HepG2 (cell line): ENCODE results near the gene FGFR3. TPM values are rescaled to one million over a fixed set of nuclear protein-coding genes. Genes with fewer than 3 reads are reported as not detected.
A peak's percentile ranks its signal among the peaks of the same experiment; 100 is the strongest.

Source experiments
- AGO2 ChIP-seq: fragments of 200-400 bp; formaldehyde crosslinking; optimal IDR thresholded peaks from 2 replicates; pipeline ENCODE3; 2017; ENCODE audit warnings: mild to moderate bottlenecking, low read depth, low read length, moderate library complexity
- EEA1 ChIP-seq: sonication (generic); formaldehyde crosslinking; IDR thresholded peaks from 2 replicates; pipeline ENCODE4 v1.5.1; 2020; ENCODE audit warnings: mild to moderate bottlenecking, missing genetic modification reagents, borderline replicate concordance
- GTF3A ChIP-seq: sonication (generic); formaldehyde crosslinking; conservative IDR thresholded peaks from 2 replicates; pipeline ENCODE4 v1.4.0; 2020; ENCODE audit warnings: mild to moderate bottlenecking, missing genetic modification reagents
- PHF5A ChIP-seq: IDR thresholded peaks from one replicate; pipeline ENCODE4 v1.6.1; 2018; ENCODE audit warnings: low read depth, missing genetic modification reagents; ENCODE audit not compliant: unreplicated experiment
- SP2 ChIP-seq: sonication (generic); formaldehyde crosslinking; IDR thresholded peaks from 2 replicates; pipeline ENCODE4 v1.5.1; 2020; ENCODE audit warnings: mild to moderate bottlenecking, missing genetic modification reagents
- ZNF253 ChIP-seq: sonication (generic); formaldehyde crosslinking; IDR thresholded peaks from 2 replicates; pipeline ENCODE4 v1.8.0; 2022; ENCODE audit warnings: mild to moderate bottlenecking, missing genetic modification reagents, borderline replicate concordance
- ZNF326 ChIP-seq: sonication (generic); formaldehyde crosslinking; IDR thresholded peaks from 2 replicates; pipeline ENCODE4 v1.4.0; 2020; ENCODE audit warnings: missing genetic modification reagents, borderline replicate concordance
- ZNF772 ChIP-seq: sonication (generic); formaldehyde crosslinking; IDR thresholded peaks from 2 replicates; pipeline ENCODE4 v1.5.0; 2020; ENCODE audit warnings: mild to moderate bottlenecking, missing genetic modification reagents
- polyA plus RNA-seq, 8 experiments: library from polyadenylated mRNA; depleted of rRNA in 3 of 8; stranded (reverse) in 7 of 8; unstranded in 1 of 8; fragments of >200 nt; fragmentation: Illumina TruSeq in 4 of 8; extraction: Trizol in 4 of 8; gene quantifications; 2 replicates each; pipeline versions ENCODE4 v1.2.1 to v1.2.3, GENCODE V29; 2011 to 2016; ENCODE audit warnings: low read depth in 4 of 8, missing spikeins in 1 of 8, mixed read lengths in 1 of 8; ENCODE audit not compliant: insufficient read depth in 1 of 8
- total RNA-seq, 5 experiments: library from RNA; depleted of rRNA; stranded (reverse); fragments of >200 nt; fragmentation: Illumina TruSeq; extraction: Trizol; gene quantifications; 2 replicates each; pipeline ENCODE4 v1.2.3, GENCODE V29; 2016; ENCODE audit warnings: low read depth in 1 of 5
- TF ChIP-seq, protein P1 (sequence below): IDR thresholded peaks from 2 replicates; pipeline ENCODE4 v1.6.1; 2016; ENCODE audit warnings: low read depth, control low read depth
- TF ChIP-seq, protein P2 (sequence below): sonication (generic); formaldehyde crosslinking; IDR thresholded peaks from 2 replicates; pipeline ENCODE4 v1.5.0; 2020; ENCODE audit warnings: mild to moderate bottlenecking, missing genetic modification reagents
- TF ChIP-seq, protein P3 (sequence below): sonication (generic); formaldehyde crosslinking; IDR thresholded peaks from 2 replicates; pipeline ENCODE4 v1.4.0; 2020; ENCODE audit warnings: mild to moderate bottlenecking, missing genetic modification reagents, borderline replicate concordance
- TF ChIP-seq, protein P4 (sequence below): sonication (generic); formaldehyde crosslinking; IDR thresholded peaks from 2 replicates; pipeline ENCODE4 v1.4.0; 2020; ENCODE audit warnings: missing genetic modification reagents

FGFR3 gene
- total and polyA plus RNA-seq, 2 of the 13 experiments (the other 11 are each of a cell fraction or from before 2014, with no cell fraction given) = 103 to 109 TPM

DNA sequence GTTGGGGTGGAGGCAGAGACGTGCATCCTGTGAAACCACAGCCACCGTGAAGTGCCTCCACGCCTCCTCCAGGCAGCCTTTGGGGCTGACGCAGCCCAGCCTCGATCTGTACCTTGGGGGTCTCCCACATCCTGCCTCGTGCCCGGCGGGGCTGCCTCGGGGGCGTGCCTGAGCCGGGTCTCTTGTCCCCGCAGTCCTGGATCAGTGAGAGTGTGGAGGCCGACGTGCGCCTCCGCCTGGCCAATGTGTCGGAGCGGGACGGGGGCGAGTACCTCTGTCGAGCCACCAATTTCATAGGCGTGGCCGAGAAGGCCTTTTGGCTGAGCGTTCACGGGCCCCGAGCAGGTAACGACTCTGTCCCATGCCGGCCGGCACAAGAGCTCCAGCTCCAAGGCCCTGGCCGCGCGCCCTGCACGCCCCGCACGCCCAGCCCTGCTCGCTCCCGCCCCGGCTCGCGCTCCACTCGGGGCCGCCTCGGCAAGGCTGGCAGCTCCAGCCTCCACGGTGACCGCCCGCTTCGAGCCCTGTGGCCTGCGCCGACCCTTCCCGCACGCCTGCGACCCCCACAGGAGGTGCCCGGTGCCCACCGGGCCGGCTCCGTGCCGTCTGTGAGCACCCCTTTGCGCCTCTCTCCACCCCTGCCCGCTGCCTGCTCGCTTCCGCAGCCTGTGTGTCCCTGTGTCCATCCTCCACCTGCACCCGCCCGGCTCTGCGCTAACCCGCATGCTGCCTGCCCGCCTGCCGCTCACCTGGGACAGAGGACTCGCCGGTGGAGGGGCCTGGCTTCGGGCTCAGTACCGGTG is 9.8 kb downstream of the FGFR3 start (continued):
- TF ChIP-seq, protein P1, sequence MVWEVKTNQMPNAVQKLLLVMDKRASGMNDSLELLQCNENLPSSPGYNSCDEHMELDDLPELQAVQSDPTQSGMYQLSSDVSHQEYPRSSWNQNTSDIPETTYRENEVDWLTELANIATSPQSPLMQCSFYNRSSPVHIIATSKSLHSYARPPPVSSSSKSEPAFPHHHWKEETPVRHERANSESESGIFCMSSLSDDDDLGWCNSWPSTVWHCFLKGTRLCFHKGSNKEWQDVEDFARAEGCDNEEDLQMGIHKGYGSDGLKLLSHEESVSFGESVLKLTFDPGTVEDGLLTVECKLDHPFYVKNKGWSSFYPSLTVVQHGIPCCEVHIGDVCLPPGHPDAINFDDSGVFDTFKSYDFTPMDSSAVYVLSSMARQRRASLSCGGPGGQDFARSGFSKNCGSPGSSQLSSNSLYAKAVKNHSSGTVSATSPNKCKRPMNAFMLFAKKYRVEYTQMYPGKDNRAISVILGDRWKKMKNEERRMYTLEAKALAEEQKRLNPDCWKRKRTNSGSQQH = no peak
- TF ChIP-seq GTF3A (0 out of 2 replicates have a peak, but pooled peaks have one; percentile 16), AGO2 (peak; percentile 87), ZNF326 (peak; percentile 75; the same call in 1 of the 2 replicates), EEA1 (CRISPR knock-in tag) (no peak), ZNF253 (no peak), ZNF772 (CRISPR knock-in tag) (0 out of 2 replicates have a peak, but pooled peaks have one; percentile 5), SP2 (no peak), PHF5A (CRISPR knock-in tag) (peak; percentile 16)
- TF ChIP-seq, protein P2, sequence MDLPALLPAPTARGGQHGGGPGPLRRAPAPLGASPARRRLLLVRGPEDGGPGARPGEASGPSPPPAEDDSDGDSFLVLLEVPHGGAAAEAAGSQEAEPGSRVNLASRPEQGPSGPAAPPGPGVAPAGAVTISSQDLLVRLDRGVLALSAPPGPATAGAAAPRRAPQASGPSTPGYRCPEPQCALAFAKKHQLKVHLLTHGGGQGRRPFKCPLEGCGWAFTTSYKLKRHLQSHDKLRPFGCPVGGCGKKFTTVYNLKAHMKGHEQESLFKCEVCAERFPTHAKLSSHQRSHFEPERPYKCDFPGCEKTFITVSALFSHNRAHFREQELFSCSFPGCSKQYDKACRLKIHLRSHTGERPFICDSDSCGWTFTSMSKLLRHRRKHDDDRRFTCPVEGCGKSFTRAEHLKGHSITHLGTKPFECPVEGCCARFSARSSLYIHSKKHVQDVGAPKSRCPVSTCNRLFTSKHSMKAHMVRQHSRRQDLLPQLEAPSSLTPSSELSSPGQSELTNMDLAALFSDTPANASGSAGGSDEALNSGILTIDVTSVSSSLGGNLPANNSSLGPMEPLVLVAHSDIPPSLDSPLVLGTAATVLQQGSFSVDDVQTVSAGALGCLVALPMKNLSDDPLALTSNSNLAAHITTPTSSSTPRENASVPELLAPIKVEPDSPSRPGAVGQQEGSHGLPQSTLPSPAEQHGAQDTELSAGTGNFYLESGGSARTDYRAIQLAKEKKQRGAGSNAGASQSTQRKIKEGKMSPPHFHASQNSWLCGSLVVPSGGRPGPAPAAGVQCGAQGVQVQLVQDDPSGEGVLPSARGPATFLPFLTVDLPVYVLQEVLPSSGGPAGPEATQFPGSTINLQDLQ (CRISPR knock-in tag) = no peak
- TF ChIP-seq, protein P3, sequence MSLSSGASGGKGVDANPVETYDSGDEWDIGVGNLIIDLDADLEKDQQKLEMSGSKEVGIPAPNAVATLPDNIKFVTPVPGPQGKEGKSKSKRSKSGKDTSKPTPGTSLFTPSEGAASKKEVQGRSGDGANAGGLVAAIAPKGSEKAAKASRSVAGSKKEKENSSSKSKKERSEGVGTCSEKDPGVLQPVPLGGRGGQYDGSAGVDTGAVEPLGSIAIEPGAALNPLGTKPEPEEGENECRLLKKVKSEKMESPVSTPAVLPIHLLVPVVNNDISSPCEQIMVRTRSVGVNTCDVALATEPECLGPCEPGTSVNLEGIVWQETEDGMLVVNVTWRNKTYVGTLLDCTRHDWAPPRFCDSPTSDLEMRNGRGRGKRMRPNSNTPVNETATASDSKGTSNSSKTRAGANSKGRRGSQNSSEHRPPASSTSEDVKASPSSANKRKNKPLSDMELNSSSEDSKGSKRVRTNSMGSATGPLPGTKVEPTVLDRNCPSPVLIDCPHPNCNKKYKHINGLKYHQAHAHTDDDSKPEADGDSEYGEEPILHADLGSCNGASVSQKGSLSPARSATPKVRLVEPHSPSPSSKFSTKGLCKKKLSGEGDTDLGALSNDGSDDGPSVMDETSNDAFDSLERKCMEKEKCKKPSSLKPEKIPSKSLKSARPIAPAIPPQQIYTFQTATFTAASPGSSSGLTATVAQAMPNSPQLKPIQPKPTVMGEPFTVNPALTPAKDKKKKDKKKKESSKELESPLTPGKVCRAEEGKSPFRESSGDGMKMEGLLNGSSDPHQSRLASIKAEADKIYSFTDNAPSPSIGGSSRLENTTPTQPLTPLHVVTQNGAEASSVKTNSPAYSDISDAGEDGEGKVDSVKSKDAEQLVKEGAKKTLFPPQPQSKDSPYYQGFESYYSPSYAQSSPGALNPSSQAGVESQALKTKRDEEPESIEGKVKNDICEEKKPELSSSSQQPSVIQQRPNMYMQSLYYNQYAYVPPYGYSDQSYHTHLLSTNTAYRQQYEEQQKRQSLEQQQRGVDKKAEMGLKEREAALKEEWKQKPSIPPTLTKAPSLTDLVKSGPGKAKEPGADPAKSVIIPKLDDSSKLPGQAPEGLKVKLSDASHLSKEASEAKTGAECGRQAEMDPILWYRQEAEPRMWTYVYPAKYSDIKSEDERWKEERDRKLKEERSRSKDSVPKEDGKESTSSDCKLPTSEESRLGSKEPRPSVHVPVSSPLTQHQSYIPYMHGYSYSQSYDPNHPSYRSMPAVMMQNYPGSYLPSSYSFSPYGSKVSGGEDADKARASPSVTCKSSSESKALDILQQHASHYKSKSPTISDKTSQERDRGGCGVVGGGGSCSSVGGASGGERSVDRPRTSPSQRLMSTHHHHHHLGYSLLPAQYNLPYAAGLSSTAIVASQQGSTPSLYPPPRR (CRISPR knock-in tag) = 0 out of 2 replicates have a peak, but pooled peaks have one; percentile 1
- TF ChIP-seq, protein P4, sequence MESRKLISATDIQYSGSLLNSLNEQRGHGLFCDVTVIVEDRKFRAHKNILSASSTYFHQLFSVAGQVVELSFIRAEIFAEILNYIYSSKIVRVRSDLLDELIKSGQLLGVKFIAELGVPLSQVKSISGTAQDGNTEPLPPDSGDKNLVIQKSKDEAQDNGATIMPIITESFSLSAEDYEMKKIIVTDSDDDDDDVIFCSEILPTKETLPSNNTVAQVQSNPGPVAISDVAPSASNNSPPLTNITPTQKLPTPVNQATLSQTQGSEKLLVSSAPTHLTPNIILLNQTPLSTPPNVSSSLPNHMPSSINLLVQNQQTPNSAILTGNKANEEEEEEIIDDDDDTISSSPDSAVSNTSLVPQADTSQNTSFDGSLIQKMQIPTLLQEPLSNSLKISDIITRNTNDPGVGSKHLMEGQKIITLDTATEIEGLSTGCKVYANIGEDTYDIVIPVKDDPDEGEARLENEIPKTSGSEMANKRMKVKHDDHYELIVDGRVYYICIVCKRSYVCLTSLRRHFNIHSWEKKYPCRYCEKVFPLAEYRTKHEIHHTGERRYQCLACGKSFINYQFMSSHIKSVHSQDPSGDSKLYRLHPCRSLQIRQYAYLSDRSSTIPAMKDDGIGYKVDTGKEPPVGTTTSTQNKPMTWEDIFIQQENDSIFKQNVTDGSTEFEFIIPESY (CRISPR knock-in tag) = peak; percentile 39; the same call in 1 of the 2 replicates
